Adrenal gland (tissue), 5 donors: ENCODE data around the gene LBX1.

Experiments used
- POLR2A ChIP-seq, 2 donors: fragments of 450-650 bp; IDR thresholded peaks; one replicate each; pipeline ENCODE4 v1.6.1; 2017; ENCODE audit warnings: antibody characterized with exemption in 2 of 2, mild to moderate bottlenecking in 2 of 2, moderate library complexity in 1 of 2
- TF ChIP-seq, protein P1 (sequence below), 6 experiments: fragments of 450-650 bp in 4 of 6; fragments of 200-600 bp in 2 of 6; sonication (generic) in 1 of 6; IDR thresholded peaks; 1 replicate in 5 of 6; 2 replicates in 1 of 6; pipeline versions ENCODE4 v1.5.1 to v1.8.0; 2016 to 2021; ENCODE audit warnings: antibody characterized with exemption in 6 of 6, mild to moderate bottlenecking in 2 of 6, moderate library complexity in 1 of 6
- donor health status: DM: no; HTN: no; CAD: no.

DNA sequence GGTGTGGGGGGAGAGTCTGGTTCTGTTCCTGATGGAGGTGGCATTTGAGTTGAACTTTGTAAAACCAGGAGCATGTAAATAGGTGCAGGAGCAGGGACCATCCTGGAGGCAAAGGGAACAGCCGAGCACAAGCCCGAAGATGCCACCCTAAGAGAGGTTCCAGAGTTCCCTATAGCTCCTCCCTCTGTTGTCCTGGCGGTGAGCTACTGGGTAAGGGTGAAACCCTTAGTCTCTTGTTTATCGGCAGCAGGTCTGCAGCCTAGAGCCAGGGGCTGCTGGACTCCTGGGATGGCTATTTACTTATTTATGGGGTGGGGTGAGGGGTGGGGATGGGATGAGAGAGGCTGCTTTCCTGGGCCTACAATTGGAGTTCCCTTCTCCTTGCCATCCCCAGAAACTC, 6.5 kb upstream of the LBX1 start:
- TF ChIP-seq, protein P1, sequence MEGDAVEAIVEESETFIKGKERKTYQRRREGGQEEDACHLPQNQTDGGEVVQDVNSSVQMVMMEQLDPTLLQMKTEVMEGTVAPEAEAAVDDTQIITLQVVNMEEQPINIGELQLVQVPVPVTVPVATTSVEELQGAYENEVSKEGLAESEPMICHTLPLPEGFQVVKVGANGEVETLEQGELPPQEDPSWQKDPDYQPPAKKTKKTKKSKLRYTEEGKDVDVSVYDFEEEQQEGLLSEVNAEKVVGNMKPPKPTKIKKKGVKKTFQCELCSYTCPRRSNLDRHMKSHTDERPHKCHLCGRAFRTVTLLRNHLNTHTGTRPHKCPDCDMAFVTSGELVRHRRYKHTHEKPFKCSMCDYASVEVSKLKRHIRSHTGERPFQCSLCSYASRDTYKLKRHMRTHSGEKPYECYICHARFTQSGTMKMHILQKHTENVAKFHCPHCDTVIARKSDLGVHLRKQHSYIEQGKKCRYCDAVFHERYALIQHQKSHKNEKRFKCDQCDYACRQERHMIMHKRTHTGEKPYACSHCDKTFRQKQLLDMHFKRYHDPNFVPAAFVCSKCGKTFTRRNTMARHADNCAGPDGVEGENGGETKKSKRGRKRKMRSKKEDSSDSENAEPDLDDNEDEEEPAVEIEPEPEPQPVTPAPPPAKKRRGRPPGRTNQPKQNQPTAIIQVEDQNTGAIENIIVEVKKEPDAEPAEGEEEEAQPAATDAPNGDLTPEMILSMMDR (IDR thresholded peaks at IDR 0.05): no peak
- no peak for TF ChIP-seq POLR2A (IDR thresholded peaks at IDR 0.05)
